Spleen (tissue), 11 donors: ENCODE data around the gene BCL2L2. TPM values are rescaled to one million over a fixed set of nuclear protein-coding genes. Genes with fewer than 3 reads are reported as not detected.

Experiments used
- polyA plus RNA-seq, 3 donors: library from polyadenylated mRNA; stranded (reverse); fragments of 200-250 nt; gene quantifications; one replicate each; pipeline ENCODE4 v1.2.1, GENCODE V29; 2013
- small RNA-seq, 4 donors: library from RNA; depleted of rRNA; stranded (forward); fragments of <200 nt; gene quantifications; one replicate each; pipeline ENCODE3, GENCODE V24; 2016
- total RNA-seq, 7 donors: library from RNA; depleted of rRNA in 3 of 7; stranded (reverse); fragments of >200 nt in 3 of 7; fragmentation: NEBNext Ultra II Directional in 4 of 7; extraction: Animal tissue kit (Norgen Biotek cat#: 25700) in 4 of 7; gene quantifications; one replicate each; pipeline versions ENCODE4 v1.1.0 to v1.2.1, GENCODE V29; 2016 to 2021
- donor health status: healthy with polysubstance abuse.
- donor health status: DM: no; HTN: no; CAD: no; lungs with moderate emphysema.
- donor health status: DM: no; HTN: no; CAD: no.
- donor health status: Bipolar disorder and iron deficiency.
- donor health status: healthy.
- donor health status: DM: no; HTN: no; CAD: no.
- donor health status: DM: yes; HTN: yes; CAD: no.

Gene BCL2L2
- total and polyA plus RNA-seq, 10 donors: 5.4 to 34.6 (median 19.3) TPM

Small RNA genes within 50 kb of the gene (small RNA-seq; reads per million reads assigned to genes)
- gene RNU6-1046P: 0 reads per million in 4 donors

Other genes with a start within 250 kb of the BCL2L2 start
- gene CDH24, start 249.3 kb upstream of the BCL2L2 start, total RNA-seq: 1 to 10 TPM; 2.6 to 9.4 (median 6.5) TPM
- 1 to 10 TPM; 1.3 to 6.3 (median 3.1) TPM for gene CDH24, start 249.3 kb upstream of the BCL2L2 start, polyA plus RNA-seq
- 100 to 1,000 TPM; 148 to 228 (median 211) TPM for gene ACIN1, start 211.7 kb upstream of the BCL2L2 start, total RNA-seq
- 100 to 1,000 TPM in 2 of 3 donors, 10 to 100 TPM in 1; 59.2 to 126 (median 119) TPM for gene ACIN1, start 211.7 kb upstream of the BCL2L2 start, polyA plus RNA-seq
- 10 to 100 TPM; 34.3 to 43.2 (median 37.8) TPM for gene C14orf119, start 211.3 kb upstream of the BCL2L2 start, total RNA-seq
- gene C14orf119, start 211.3 kb upstream of the BCL2L2 start, polyA plus RNA-seq: 10 to 100 TPM; 28.0 to 47.0 (median 40.2) TPM
- not detected for gene CIROP, start 201.8 kb upstream of the BCL2L2 start, total RNA-seq
- not detected for gene CIROP, start 201.8 kb upstream of the BCL2L2 start, polyA plus RNA-seq
- 1 to 10 TPM in 4 of 7 donors, under 1 TPM in 3; 0.64 to 9.6 (median 1.6) TPM for gene CEBPE, start 187.6 kb upstream of the BCL2L2 start, total RNA-seq
- 1 to 10 TPM; 1.2 to 3.5 (median 1.3) TPM for gene CEBPE, start 187.6 kb upstream of the BCL2L2 start, polyA plus RNA-seq
- gene SLC7A8, start 123.2 kb upstream of the BCL2L2 start, total RNA-seq: 100 to 1,000 TPM in 1 of 7 donors, 10 to 100 TPM in 6; 23.5 to 106 (median 68.0) TPM
- 1 to 10 TPM; 3.5 to 8.7 (median 6.7) TPM for gene SLC7A8, start 123.2 kb upstream of the BCL2L2 start, polyA plus RNA-seq
- not detected for gene RNF212B, start 68.9 kb upstream of the BCL2L2 start, total RNA-seq
- not detected for gene RNF212B, start 68.9 kb upstream of the BCL2L2 start, polyA plus RNA-seq
- 10 to 100 TPM in 2 of 7 donors, 1 to 10 TPM in 5; 7.3 to 13.0 (median 9.1) TPM for gene HOMEZ, start 20.7 kb upstream of the BCL2L2 start, total RNA-seq
- gene HOMEZ, start 20.7 kb upstream of the BCL2L2 start, polyA plus RNA-seq: 1 to 10 TPM; 3.1 to 5.4 (median 5.0) TPM
- 10 to 100 TPM; 18.6 to 31.7 (median 20.8) TPM for gene PPP1R3E, start 4.0 kb upstream of the BCL2L2 start, total RNA-seq
- gene PPP1R3E, start 4.0 kb upstream of the BCL2L2 start, polyA plus RNA-seq: 10 to 100 TPM; 22.1 to 36.7 (median 30.3) TPM
- 100 to 1,000 TPM in 4 of 7 donors, 10 to 100 TPM in 3; 52.1 to 152 (median 132) TPM for gene PABPN1, start 14.6 kb downstream of the BCL2L2 start, total RNA-seq
- 100 to 1,000 TPM; 118 to 146 (median 132) TPM for gene PABPN1, start 14.6 kb downstream of the BCL2L2 start, polyA plus RNA-seq
- 10 to 100 TPM in 2 of 7 donors, 1 to 10 TPM in 5; 7.1 to 13.7 (median 8.3) TPM for gene SLC22A17, start 46.1 kb downstream of the BCL2L2 start, total RNA-seq
- 1 to 10 TPM; 5.1 to 7.1 (median 6.3) TPM for gene SLC22A17, start 46.1 kb downstream of the BCL2L2 start, polyA plus RNA-seq
- gene EFS, start 58.3 kb downstream of the BCL2L2 start, total RNA-seq: 1 to 10 TPM; 2.6 to 6.7 (median 4.4) TPM
- 1 to 10 TPM; 1.8 to 4.3 (median 2.7) TPM for gene EFS, start 58.3 kb downstream of the BCL2L2 start, polyA plus RNA-seq
- gene IL25, start 66.0 kb downstream of the BCL2L2 start, total RNA-seq: not detected
- not detected for gene IL25, start 66.0 kb downstream of the BCL2L2 start, polyA plus RNA-seq
- gene CMTM5, start 70.2 kb downstream of the BCL2L2 start, total RNA-seq: 10 to 100 TPM in 1 of 7 donors, 1 to 10 TPM in 6; 2.1 to 13.0 (median 4.3) TPM
- 1 to 10 TPM; 1.3 to 4.1 (median 2.7) TPM for gene CMTM5, start 70.2 kb downstream of the BCL2L2 start, polyA plus RNA-seq
- under 1 TPM in 1 of 7 donors, not detected in 6; 0.82 TPM for gene MYH6, start 101.4 kb downstream of the BCL2L2 start, total RNA-seq
- gene MYH6, start 101.4 kb downstream of the BCL2L2 start, polyA plus RNA-seq: under 1 TPM; 0.35 to 0.44 (median 0.37) TPM
- gene MYH7, start 128.8 kb downstream of the BCL2L2 start, total RNA-seq: under 1 TPM in 1 of 7 donors, not detected in 6; 0.09 TPM
- under 1 TPM; 0.06 to 0.65 (median 0.12) TPM for gene MYH7, start 128.8 kb downstream of the BCL2L2 start, polyA plus RNA-seq
- gene NGDN, start 162.9 kb downstream of the BCL2L2 start, total RNA-seq: 10 to 100 TPM; 32.7 to 62.7 (median 40.0) TPM
- 10 to 100 TPM; 39.6 to 48.5 (median 40.6) TPM for gene NGDN, start 162.9 kb downstream of the BCL2L2 start, polyA plus RNA-seq
- gene ZFHX2, start 244.9 kb downstream of the BCL2L2 start, total RNA-seq: 1 to 10 TPM in 5 of 7 donors, under 1 TPM in 2; 0.42 to 2.9 (median 1.5) TPM
- under 1 TPM; 0.09 to 0.35 (median 0.11) TPM for gene ZFHX2, start 244.9 kb downstream of the BCL2L2 start, polyA plus RNA-seq
- gene THTPA, start 249.4 kb downstream of the BCL2L2 start, total RNA-seq: 10 to 100 TPM; 16.8 to 25.4 (median 18.6) TPM
- gene THTPA, start 249.4 kb downstream of the BCL2L2 start, polyA plus RNA-seq: 10 to 100 TPM in 1 of 3 donors, 1 to 10 TPM in 2; 4.5 to 14.2 (median 8.9) TPM